Right lobe of liver (tissue), 4 donors: ENCODE measurements around the gene KRTAP13-4.

Source experiments
- POLR2A ChIP-seq: fragments of 450-650 bp; IDR thresholded peaks from one replicate; pipeline ENCODE4 v1.6.1; 2017; ENCODE audit warnings: antibody characterized with exemption, mild to moderate bottlenecking
- TF ChIP-seq, protein P1 (sequence below), 4 donors: fragments of 200-600 bp in 3 of 4; fragments of 450-650 bp in 1 of 4; IDR thresholded peaks; one replicate each; pipeline versions ENCODE4 v1.5.1 to v1.8.0; 2016 to 2022; ENCODE audit warnings: antibody characterized with exemption in 4 of 4, mild to moderate bottlenecking in 2 of 4
- donor health status: DM: no; HTN: no; CAD: no.
- donor health status: DM: no; HTN: no; CAD: no.
- donor health status: DM: no; HTN: yes; CAD: no.

DNA sequence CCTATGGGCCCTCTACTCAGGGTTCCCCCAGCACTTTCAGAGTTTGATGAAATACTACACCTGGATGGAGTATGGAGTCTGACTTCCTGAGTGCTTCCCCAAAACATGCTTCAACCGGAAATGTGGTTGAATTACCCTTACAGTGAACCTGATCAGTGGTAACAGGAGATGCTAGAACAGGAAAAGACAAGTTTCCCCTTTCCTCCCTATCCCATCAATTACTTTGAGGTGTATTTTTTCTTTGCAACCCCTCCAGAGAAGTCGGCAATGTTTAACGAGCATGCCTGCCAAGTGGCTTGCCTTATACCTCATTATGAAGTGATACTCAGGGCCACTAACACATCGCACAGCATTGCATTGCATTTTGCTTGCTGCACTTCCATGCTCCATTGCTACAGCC is 17.0 kb downstream of the KRTAP13-4 start:
- no peak for TF ChIP-seq POLR2A
- TF ChIP-seq, protein P1, sequence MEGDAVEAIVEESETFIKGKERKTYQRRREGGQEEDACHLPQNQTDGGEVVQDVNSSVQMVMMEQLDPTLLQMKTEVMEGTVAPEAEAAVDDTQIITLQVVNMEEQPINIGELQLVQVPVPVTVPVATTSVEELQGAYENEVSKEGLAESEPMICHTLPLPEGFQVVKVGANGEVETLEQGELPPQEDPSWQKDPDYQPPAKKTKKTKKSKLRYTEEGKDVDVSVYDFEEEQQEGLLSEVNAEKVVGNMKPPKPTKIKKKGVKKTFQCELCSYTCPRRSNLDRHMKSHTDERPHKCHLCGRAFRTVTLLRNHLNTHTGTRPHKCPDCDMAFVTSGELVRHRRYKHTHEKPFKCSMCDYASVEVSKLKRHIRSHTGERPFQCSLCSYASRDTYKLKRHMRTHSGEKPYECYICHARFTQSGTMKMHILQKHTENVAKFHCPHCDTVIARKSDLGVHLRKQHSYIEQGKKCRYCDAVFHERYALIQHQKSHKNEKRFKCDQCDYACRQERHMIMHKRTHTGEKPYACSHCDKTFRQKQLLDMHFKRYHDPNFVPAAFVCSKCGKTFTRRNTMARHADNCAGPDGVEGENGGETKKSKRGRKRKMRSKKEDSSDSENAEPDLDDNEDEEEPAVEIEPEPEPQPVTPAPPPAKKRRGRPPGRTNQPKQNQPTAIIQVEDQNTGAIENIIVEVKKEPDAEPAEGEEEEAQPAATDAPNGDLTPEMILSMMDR (IDR thresholded peaks at IDR 0.05), result no peak
